ENCODE measurements around the gene TPCN2. TPM values are rescaled to one million over a fixed set of nuclear protein-coding genes. Genes with fewer than 3 reads are reported as not detected.

Gene TPCN2
- total RNA-seq = 10.9 and 12.8 TPM in 2 replicates

GRCh38 chr11:69048694-69049489 lies at the start of gene TPCN2:
Gene TPCN2 (plus strand): TSS chr11:69048932. CDS start chr11:69048998, 66 bp downstream.

GRCh38 chr11:69013009-69013951 lies 35.5 kb upstream of the TPCN2 start, which contains the start of gene MRGPRF:
Gene MRGPRF (minus strand): TSS chr11:69013246. CDS start chr11:69009901, 3,345 bp downstream.

GRCh38 chr11:69155302-69156234 lies 106.8 kb downstream of the TPCN2 start, which contains the start of gene SMIM38:
Gene SMIM38 (plus strand): TSS chr11:69155935. CDS start chr11:69157847, 1,912 bp downstream.

Other genes with a start within 250 kb of the TPCN2 start
- gene CPT1A, start 207.0 kb upstream of the TPCN2 start, total RNA-seq = 53.2 and 65.2 TPM in 2 replicates
- gene MRPL21, start 145.1 kb upstream of the TPCN2 start, total RNA-seq = 24.5 and 38.3 TPM in 2 replicates
- gene IGHMBP2, start 145.0 kb upstream of the TPCN2 start, total RNA-seq = 12.1 and 14.4 TPM in 2 replicates
- 0.13 TPM in 1 of 2 replicates, not detected in the other for gene MRGPRD, start 67.9 kb upstream of the TPCN2 start, total RNA-seq
- gene MRGPRF, start 35.7 kb upstream of the TPCN2 start, total RNA-seq = 20.2 and 65.7 TPM in 2 replicates
- gene SMIM38, start 107.0 kb downstream of the TPCN2 start, total RNA-seq = 0.50 and 0.72 TPM in 2 replicates
- 1.2 TPM in 2 replicates for gene MYEOV, start 245.2 kb downstream of the TPCN2 start, total RNA-seq

Data from smooth muscle cell of the pulmonary artery (primary cell).